Ramos (cell line): ENCODE measurements around the gene GNAQ.

Experiments
- in situ Hi-C: fragments of 300-500 bp; cut with MboI; formaldehyde crosslinking; loops from one replicate; pipeline ENCODE4 v1.14.3; 2022; ENCODE audit warnings: low sequenced_read_pairs; ENCODE audit not compliant: unreplicated experiment

GNAQ gene

GRCh38 chr9:77830618-77831285, 200.9 kb downstream of the GNAQ start:
- in situ Hi-C loops: no loop called here

GRCh38 chr9:77829420-77829819, 202.2 kb downstream of the GNAQ start:
- in situ Hi-C loops: no loop called here

- in situ Hi-C loops: no loop called here
Observed at GRCh38 chr9:77827104-77827784, 204.4 kb downstream of the GNAQ start.

GRCh38 chr9:77826621-77827020, 205.0 kb downstream of the GNAQ start:
- in situ Hi-C loops: no loop called here

- in situ Hi-C loops: no loop called here
Observed at GRCh38 chr9:77826116-77826515, 205.5 kb downstream of the GNAQ start.

GRCh38 chr9:77825361-77825760, 206.2 kb downstream of the GNAQ start:
- in situ Hi-C loops: no loop called here

GRCh38 chr9:77820293-77820954, 211.2 kb downstream of the GNAQ start:
- in situ Hi-C loops: no loop called here

GRCh38 chr9:77819657-77820056, 212.0 kb downstream of the GNAQ start:
- in situ Hi-C loops: no loop called here

GRCh38 chr9:77817590-77818311, 213.9 kb downstream of the GNAQ start:
- in situ Hi-C loops: no loop called here

- in situ Hi-C loops: no loop called here
Observed at GRCh38 chr9:77816641-77817341, 214.8 kb downstream of the GNAQ start.

- in situ Hi-C loops: no loop called here
Observed at GRCh38 chr9:77815260-77815659, 216.4 kb downstream of the GNAQ start.

GRCh38 chr9:77811832-77812231, 219.8 kb downstream of the GNAQ start:
- in situ Hi-C loops: no loop called here

GRCh38 chr9:77810637-77811119, 220.9 kb downstream of the GNAQ start:
- in situ Hi-C loops: no loop called here

- in situ Hi-C loops: no loop called here
Observed at GRCh38 chr9:77810047-77810446, 221.6 kb downstream of the GNAQ start.

GRCh38 chr9:77809552-77809951, 222.1 kb downstream of the GNAQ start:
- in situ Hi-C loops: no loop called here

GRCh38 chr9:77808751-77809081, 222.9 kb downstream of the GNAQ start:
- in situ Hi-C loops: no loop called here

- in situ Hi-C loops: no loop called here
Observed at GRCh38 chr9:77807846-77808750, 223.5 kb downstream of the GNAQ start.

- in situ Hi-C loops: no loop called here
Observed at GRCh38 chr9:77807281-77807683, 224.3 kb downstream of the GNAQ start.

GRCh38 chr9:77806741-77807140, 224.9 kb downstream of the GNAQ start:
- in situ Hi-C loops: no loop called here
